A549 (cell line): ENCODE measurements around the gene ANKRD34A.

Experiments
- CEBPB ChIP-seq, 2 experiments: fragments of >200 bp in 1 of 2; sonication (Bioruptor Twin) in 1 of 2; formaldehyde crosslinking in 1 of 2; IDR thresholded peaks; 2 replicates each; pipeline ENCODE4 v1.6.1; 2012 to 2016
- TF ChIP-seq, protein P1 (sequence below): fragments of >200 bp; sonication (Bioruptor Twin); formaldehyde crosslinking; IDR thresholded peaks from 3 replicates; pipeline ENCODE4 v1.5.1; 2016
- TF ChIP-seq, protein P2 (sequence below): fragments of 150-350 bp; IDR thresholded peaks from 2 replicates; pipeline ENCODE4 v1.6.1; 2014; ENCODE audit warnings: low read depth, mild to moderate bottlenecking, low read length

- TF ChIP-seq, protein P1, sequence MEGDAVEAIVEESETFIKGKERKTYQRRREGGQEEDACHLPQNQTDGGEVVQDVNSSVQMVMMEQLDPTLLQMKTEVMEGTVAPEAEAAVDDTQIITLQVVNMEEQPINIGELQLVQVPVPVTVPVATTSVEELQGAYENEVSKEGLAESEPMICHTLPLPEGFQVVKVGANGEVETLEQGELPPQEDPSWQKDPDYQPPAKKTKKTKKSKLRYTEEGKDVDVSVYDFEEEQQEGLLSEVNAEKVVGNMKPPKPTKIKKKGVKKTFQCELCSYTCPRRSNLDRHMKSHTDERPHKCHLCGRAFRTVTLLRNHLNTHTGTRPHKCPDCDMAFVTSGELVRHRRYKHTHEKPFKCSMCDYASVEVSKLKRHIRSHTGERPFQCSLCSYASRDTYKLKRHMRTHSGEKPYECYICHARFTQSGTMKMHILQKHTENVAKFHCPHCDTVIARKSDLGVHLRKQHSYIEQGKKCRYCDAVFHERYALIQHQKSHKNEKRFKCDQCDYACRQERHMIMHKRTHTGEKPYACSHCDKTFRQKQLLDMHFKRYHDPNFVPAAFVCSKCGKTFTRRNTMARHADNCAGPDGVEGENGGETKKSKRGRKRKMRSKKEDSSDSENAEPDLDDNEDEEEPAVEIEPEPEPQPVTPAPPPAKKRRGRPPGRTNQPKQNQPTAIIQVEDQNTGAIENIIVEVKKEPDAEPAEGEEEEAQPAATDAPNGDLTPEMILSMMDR = no peak
- TF ChIP-seq CEBPB (IDR thresholded peaks at IDR 0.05) = no peak
- TF ChIP-seq, protein P2, sequence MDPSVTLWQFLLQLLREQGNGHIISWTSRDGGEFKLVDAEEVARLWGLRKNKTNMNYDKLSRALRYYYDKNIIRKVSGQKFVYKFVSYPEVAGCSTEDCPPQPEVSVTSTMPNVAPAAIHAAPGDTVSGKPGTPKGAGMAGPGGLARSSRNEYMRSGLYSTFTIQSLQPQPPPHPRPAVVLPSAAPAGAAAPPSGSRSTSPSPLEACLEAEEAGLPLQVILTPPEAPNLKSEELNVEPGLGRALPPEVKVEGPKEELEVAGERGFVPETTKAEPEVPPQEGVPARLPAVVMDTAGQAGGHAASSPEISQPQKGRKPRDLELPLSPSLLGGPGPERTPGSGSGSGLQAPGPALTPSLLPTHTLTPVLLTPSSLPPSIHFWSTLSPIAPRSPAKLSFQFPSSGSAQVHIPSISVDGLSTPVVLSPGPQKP = no peak
Observed at GRCh38 chr1:145992502-145992936, 28.1 kb upstream of the ANKRD34A start.
